GM21447 (cell line): ENCODE results near the gene CENPS.

Source experiments
- ATAC-seq: cut with Tn5 transposase; IDR thresholded peaks from one replicate; pipeline ENCODE4 v1.9.1; 2021; ENCODE audit not compliant: unreplicated experiment

The CENPS gene

DNA sequence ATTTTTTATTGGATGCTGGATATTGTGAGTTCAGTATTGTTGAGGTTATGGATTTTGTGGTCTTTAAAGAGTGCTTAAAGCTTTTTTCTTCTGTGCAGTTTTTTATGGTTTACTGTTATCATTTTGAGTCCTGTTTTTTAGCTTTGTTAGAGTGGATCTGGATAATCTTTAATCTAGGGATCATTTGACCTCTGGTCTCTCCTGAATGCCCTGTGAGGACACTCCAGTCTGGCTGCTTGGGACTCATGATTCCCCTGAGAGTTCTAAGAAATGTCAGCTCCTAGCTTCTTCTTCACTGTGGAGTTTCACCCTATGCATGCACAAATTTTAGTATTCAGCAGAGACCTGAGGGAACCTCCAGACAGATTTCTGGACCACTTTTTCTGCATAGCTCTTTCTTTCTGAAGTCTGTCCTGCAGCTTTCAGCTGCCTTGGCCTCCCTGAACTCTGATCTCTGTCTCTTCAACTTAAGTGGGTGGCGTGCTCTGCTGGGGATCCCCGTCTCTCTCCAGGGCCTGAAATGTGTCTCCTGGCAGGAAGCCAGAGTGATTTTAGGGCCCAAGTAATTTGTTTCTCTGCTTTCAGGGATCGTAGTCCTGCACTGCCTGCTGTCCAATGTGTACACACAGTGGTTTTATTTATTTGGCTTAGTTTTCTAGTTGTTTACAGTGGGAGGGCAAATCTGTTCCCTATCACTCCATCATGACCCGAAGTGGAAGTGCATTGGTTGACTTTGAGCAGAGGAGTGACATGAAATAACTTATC is 59.2 kb downstream of the CENPS start:
- ATAC-seq = no peak

DNA sequence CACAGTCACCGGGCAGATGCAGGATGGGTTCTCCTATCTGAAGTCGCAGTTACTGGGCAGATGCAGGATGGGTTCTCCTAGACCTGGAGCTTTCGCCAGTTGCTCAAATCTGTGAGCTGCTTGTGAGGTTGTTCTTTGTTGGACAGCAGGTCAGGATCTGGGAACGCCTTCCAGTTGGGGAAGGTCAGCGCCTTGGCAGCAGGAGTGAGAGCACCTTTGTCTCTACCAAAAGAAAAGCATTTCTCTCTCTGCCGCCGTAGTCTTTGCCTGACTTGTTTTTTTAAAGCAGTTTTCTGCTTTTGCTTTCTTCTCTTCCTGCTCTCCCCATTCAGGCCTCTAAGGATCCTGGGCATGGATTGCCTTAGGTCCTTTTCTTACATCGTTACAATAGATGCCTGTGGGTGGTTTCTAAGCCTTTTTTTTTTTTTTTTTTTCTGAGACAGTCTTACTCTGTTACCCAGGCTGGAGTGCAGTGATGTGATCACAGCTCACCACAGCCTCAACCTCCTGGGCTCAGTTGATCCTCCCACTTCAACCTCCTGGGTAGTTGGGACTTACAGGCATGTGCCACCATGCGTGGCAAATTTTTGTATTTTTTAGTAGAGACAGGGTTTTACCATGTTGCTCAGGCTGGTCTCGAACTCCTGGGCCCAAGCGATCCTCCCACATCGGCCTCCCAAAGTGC is 60.2 kb downstream of the CENPS start:
- ATAC-seq = no peak
